Measurements from ENCODE around the gene CHRNA5.
A peak's percentile ranks its signal among the peaks of the same experiment; 100 is the strongest.
"Not testable (repeated sequence)": the region's sequence is repeated elsewhere in the genome, so short reads cannot be mapped to it uniquely, and the experiment has no call there.

CHRNA5 gene

DNA sequence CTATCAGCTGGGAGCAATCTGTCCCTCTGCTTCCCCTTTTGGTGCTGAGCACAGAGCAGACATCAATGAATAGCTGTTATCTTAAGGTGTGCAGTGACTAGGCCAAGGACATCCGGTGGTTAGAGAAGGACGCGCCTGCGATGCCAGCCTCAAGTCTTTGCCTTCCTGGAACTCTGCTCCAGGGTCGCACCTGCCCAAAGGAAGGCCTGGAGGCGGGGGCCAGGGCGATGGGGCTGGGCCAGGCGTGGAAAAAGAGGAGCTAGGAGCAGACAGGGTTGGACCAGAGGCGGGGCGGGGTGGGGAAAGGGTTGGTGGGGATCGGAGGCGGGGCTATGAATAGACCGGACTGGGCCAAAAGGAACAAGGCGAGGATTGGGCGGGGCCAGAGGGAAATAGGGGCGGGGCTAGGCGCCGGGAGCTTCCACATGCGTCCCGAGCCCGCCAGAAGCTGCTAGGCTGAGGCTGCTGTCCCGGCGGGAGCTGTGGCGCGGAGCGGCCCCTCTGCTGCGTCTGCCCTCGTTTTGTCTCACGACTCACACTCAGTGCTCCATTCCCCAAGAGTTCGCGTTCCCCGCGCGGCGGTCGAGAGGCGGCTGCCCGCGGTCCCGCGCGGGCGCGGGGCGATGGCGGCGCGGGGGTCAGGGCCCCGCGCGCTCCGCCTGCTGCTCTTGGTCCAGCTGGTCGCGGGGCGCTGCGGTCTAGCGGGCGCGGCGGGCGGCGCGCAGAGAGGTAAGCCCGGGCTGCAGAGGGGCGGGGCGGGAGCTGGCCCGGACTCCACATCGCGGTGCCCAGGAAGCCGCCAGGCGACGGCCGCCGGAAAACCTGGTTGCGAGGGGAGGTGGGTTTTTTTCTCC, at the start of gene CHRNA5:
Gene CHRNA5 (plus strand): TSS at position 424 of the 854 bp plus-strand sequence. CDS start 200 bp downstream, at position 624.
- peak; percentile 85 for DNase-seq (ENCODE audit: low spot score)
- H3K27ac ChIP-seq: no peak within 1 kb of the TSS
- H3K4me3 ChIP-seq: peak within 1 kb of the TSS; percentile 67
- TF ChIP-seq, protein P1, sequence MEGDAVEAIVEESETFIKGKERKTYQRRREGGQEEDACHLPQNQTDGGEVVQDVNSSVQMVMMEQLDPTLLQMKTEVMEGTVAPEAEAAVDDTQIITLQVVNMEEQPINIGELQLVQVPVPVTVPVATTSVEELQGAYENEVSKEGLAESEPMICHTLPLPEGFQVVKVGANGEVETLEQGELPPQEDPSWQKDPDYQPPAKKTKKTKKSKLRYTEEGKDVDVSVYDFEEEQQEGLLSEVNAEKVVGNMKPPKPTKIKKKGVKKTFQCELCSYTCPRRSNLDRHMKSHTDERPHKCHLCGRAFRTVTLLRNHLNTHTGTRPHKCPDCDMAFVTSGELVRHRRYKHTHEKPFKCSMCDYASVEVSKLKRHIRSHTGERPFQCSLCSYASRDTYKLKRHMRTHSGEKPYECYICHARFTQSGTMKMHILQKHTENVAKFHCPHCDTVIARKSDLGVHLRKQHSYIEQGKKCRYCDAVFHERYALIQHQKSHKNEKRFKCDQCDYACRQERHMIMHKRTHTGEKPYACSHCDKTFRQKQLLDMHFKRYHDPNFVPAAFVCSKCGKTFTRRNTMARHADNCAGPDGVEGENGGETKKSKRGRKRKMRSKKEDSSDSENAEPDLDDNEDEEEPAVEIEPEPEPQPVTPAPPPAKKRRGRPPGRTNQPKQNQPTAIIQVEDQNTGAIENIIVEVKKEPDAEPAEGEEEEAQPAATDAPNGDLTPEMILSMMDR (IDR thresholded peaks at IDR 0.05): no peak

DNA sequence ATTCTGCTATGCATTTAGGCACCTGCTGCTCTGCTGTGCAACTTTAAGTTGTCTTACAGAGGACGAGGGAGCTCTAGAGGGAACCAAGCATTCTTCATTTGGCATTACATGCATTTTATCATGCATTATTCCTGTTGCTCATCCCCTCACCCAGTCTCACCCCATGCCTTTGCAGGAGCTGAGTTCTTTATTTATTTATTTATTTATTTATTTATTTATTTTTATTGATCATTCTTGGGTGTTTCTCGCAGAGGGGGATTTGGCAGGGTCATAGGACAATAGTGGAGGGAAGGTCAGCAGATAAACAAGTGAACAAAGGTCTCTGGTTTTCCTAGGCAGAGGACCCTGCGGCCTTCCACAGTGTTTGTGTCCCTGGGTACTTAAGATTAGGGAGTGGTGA, 45.3 kb upstream of the CHRNA5 start:
- DNase-seq (ENCODE audit: low spot score); H3K4me3 ChIP-seq; H3K27ac ChIP-seq: not testable (repeated sequence)

DNA sequence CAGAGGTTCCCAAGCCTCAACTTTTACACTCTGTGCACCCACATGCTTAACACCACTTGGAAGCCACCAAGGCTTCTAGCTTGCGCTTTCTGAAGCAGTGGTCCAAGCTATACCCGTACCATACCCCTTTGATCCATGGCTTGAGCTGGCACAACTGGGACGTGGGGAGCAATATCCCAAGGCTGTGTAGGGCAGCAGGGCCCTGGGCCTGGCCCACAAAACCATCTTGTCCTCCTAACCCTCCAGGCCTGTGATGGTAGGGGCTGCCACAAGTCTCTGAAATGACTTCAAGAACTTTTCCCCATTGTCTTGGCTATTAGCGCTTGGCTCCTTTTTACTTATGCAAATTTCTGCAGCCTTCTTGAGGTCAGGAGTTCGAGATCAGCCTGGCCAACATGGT, 41.1 kb upstream of the CHRNA5 start:
- no peak for DNase-seq (ENCODE audit: low spot score)
- H3K4me3 ChIP-seq: no peak overlapping the region
- H3K27ac ChIP-seq: no peak overlapping the region
- TF ChIP-seq, protein P1 (IDR thresholded peaks at IDR 0.05): no peak

DNA sequence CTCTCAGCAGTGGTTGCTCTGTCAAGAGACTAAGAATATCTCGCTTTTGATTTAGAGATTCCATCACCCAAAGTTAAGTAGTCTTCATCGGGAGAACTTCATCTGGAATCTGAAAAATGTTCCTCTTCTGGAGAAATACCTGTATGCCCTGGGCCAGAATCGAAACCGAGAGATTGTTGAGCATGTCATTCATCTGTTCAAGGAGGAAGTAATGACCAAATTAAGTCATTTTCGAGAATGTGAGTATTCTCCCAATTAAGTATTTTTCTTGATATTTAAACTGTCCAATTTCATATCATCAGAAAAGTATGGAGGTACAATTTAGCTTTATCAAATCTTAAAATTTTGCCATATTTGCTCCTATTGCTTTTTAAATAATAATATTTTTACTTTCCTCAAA, 38.0 kb upstream of the CHRNA5 start:
- DNase-seq (ENCODE audit: low spot score): no peak
- TF ChIP-seq, protein P1 (IDR thresholded peaks at IDR 0.05): no peak
- H3K4me3 ChIP-seq: no peak overlapping the region
- no peak overlapping the region for H3K27ac ChIP-seq

DNA sequence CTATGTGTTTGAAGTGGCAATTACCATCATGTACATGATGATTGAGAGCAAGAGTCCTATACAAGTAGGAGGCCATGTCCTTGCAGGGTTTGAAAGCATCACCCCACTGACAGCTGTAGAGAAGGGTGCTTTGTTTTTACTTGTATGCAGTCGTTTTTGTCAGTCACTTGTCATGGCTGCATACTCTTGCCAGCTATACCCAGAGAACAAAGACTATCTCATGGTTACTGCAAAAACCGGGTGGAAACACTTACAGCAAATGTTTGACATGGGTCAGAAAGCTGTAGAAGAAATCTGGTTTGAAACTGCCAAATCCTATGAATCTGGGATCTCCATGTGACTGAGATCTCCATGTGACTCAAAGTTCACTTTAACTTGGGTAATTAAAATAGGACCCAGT, 32.0 kb upstream of the CHRNA5 start:
- H3K27ac ChIP-seq: no peak overlapping the region
- H3K4me3 ChIP-seq: no peak overlapping the region
- TF ChIP-seq, protein P1 (IDR thresholded peaks at IDR 0.05): no peak
- DNase-seq (ENCODE audit: low spot score): no peak

DNA sequence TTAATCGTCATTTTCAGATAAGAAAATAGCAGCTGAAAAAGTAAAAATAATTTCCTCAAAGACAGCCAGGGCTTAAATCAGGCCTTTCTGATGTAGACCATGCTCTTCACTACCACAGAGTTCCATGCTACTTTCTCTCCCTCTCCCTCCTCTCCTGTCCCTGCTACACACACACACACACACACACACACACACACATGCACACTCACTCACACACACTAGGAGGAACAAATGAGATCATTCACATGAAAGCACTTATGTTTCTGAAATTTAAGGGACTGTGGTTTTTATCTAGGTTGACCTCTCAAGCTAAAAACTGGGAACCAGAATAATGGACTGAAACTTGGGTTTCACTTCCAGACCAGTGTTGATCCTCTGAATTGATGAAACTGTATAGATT, 29.2 kb upstream of the CHRNA5 start:
- no peak for DNase-seq (ENCODE audit: low spot score)
- Histone ChIP-seq H3K4me3 (no peak overlapping the region), H3K27ac (no peak overlapping the region)
- TF ChIP-seq, protein P1 (IDR thresholded peaks at IDR 0.05): no peak

DNA sequence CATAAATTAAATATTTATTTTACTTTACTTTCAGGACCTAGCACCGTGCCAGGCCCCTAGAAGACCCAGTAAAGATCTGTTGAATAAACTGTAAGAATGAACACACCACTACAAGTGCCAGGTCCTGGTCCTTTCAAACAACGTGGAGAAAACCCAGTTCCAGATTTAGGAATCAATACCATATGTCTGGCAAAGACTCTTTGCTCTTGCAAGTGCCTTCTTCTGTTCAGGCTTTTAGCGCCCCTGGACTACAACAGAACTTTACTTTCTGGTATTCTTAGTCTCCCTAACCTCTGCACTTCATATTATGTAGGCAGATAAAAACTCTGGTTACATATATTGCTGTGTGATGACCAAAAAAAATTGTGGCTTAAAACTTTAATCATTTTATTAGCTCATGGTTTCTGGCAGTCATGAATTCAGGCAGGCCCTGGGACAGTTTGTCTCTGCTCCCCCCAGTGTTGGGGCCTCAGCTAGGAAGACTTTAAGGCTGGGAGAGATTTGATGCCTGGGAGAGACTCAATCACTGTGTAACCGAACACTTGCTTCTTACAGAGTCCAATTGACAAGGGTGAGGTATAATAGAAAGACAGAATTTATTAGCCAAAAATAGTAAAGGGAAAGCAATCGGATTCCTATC, 27.9 kb upstream of the CHRNA5 start:
- no peak for DNase-seq (ENCODE audit: low spot score)
- H3K4me3 ChIP-seq: no peak overlapping the region
- no peak overlapping the region for H3K27ac ChIP-seq
- TF ChIP-seq, protein P1 (IDR thresholded peaks at IDR 0.05): no peak

All from coronary artery (tissue), 2 donors.